Cardiac muscle cell (in vitro differentiated cells and primary cell): ENCODE data around the gene DMRT2. TPM values are rescaled to one million over a fixed set of nuclear protein-coding genes. Genes with fewer than 3 reads are reported as not detected.

ENCODE experiments used
- DNase-seq, 2 donors: peaks; one replicate each; pipeline versions ENCODE4 v3.0.0 to v3.0.0-alpha.2; 2010 to 2017; ENCODE audit warnings: low read depth in 1 of 2, low spot score in 1 of 2
- H3K27ac ChIP-seq: fragments of 200-600 bp; sonication (generic); 2 replicates; pipeline ENCODE4 v1.5.1; 2016
- H3K27me3 ChIP-seq: fragments of 200-600 bp; sonication (generic); 2 replicates; pipeline ENCODE4 v1.6.0; 2016; ENCODE audit warnings: control low read depth
- H3K36me3 ChIP-seq: fragments of 200-600 bp; sonication (generic); 2 replicates; pipeline ENCODE4 v1.5.1; 2016; ENCODE audit warnings: control low read depth
- H3K4me1 ChIP-seq: fragments of 200-600 bp; sonication (generic); 2 replicates; pipeline ENCODE4 v1.8.1; 2017; ENCODE audit warnings: low read depth, mild to moderate bottlenecking, mixed run types
- H3K4me3 ChIP-seq: fragments of 200-600 bp; sonication (generic); 2 replicates; pipeline ENCODE4 v1.5.1; 2016; ENCODE audit warnings: mild to moderate bottlenecking
- H3K9me3 ChIP-seq: fragments of 200-600 bp; sonication (generic); 2 replicates; pipeline ENCODE4 v1.5.1; 2017; ENCODE audit warnings: low read depth, mild to moderate bottlenecking, control low read depth
- CTCF ChIP-seq: IDR thresholded peaks from 2 replicates; pipeline ENCODE4 v1.5.1; 2012; ENCODE audit warnings: low read depth, mild to moderate bottlenecking, low read length
- polyA plus RNA-seq: library from polyadenylated mRNA; unstranded; fragments of >200 nt; fragmentation: Nextera tagmentation; extraction: Ambion mirVana; gene quantifications from 2 replicates; pipeline ENCODE4 v1.2.1, GENCODE V29; 2016
- total RNA-seq: library from RNA; depleted of rRNA; stranded (reverse); fragments of >200 nt; gene quantifications from 2 replicates; pipeline ENCODE4 v1.2.3, GENCODE V29; 2016

Gene DMRT2
- total and polyA plus RNA-seq, 2 experiments from 2014 or later: not detected

- no peak for TF ChIP-seq CTCF
- H3K36me3 ChIP-seq: no peaks in the 10 kb centered on the region
- H3K27me3 ChIP-seq: peaks cover 42% of the 10 kb centered on the region
- H3K27ac ChIP-seq: no peak overlapping the region
- H3K4me1 ChIP-seq: no peaks in the 10 kb centered on the region
- DNase-seq: no peak
- no peak overlapping the region for H3K4me3 ChIP-seq
- no peaks in the 10 kb centered on the region for H3K9me3 ChIP-seq
Observed at GRCh38 chr9:1057910-1058309, 7.8 kb downstream of the DMRT2 start.

GRCh38 chr9:1058826-1059487 lies 8.8 kb downstream of the DMRT2 start:
- Histone ChIP-seq H3K9me3 (no peaks in the 10 kb centered on the region), H3K4me1 (no peaks in the 10 kb centered on the region), H3K27ac (no peak overlapping the region), H3K27me3 (peaks cover 32% of the 10 kb centered on the region), H3K36me3 (no peaks in the 10 kb centered on the region), H3K4me3 (no peak overlapping the region)
- no peak for DNase-seq
- TF ChIP-seq CTCF: no peak

GRCh38 chr9:1065130-1065529 lies 15.0 kb downstream of the DMRT2 start:
- H3K9me3 ChIP-seq: no peaks in the 10 kb centered on the region
- H3K4me3 ChIP-seq: no peak overlapping the region
- no peaks in the 10 kb centered on the region for H3K4me1 ChIP-seq
- H3K27ac ChIP-seq: no peak overlapping the region
- no peaks in the 10 kb centered on the region for H3K27me3 ChIP-seq
- DNase-seq: no peak
- TF ChIP-seq CTCF: no peak
- H3K36me3 ChIP-seq: no peaks in the 10 kb centered on the region

DNA sequence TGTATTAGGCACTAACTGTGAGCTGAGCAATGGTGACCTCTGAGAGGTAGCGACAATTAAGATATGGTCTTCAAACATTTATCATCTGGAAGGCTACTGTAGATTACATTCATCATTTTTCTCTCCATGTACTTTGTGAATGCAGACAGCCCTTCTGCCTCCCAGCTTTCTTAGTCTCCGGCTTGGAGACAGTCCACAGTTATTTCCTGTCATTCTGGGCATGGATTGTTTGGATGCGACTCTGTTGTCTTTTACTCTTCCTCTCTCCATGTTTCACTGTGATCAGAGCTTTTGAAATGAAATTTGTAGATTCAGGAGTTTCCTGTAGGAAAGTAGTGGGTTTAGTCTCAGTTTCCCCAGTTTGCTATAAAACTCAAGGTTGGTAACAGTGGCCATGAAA lies 20.5 kb downstream of the DMRT2 start:
- Histone ChIP-seq H3K27me3 (no peaks in the 10 kb centered on the region), H3K27ac (no peak overlapping the region), H3K9me3 (no peaks in the 10 kb centered on the region), H3K4me1 (no peaks in the 10 kb centered on the region), H3K36me3 (no peaks in the 10 kb centered on the region), H3K4me3 (no peak overlapping the region)
- no peak for TF ChIP-seq CTCF
- no peak for DNase-seq

DNA sequence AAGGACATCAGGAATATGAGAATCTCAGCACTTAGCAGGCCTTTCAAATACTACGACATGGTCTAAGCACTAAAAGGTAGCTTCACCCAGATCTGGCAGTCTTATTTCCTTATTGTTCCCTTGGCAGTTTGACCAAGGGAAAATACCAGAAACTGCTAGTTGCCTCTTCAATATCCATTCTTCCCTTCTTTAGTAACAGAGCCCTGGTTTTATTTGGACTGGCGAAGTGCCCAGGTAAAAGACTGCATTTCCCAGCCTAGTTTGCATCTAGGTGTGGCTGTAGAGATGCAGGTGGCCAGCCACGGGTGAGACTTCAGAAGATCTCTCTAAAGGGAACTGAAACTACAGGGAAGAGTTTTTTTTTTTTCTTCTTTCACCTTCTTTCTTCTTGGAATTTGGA lies 21.6 kb downstream of the DMRT2 start:
- Histone ChIP-seq H3K27ac (no peak overlapping the region), H3K4me1 (no peaks in the 10 kb centered on the region), H3K4me3 (no peak overlapping the region), H3K36me3 (no peaks in the 10 kb centered on the region), H3K9me3 (no peaks in the 10 kb centered on the region), H3K27me3 (no peaks in the 10 kb centered on the region)
- TF ChIP-seq CTCF: no peak
- DNase-seq: no peak
